NCI-H524 treated with DMSO at 0.1 percent for 48 hours (cell line): ENCODE measurements around the gene UBE2R2.
"Not testable (repeated sequence)": the region's sequence is repeated elsewhere in the genome, so short reads cannot be mapped to it uniquely, and the experiment has no call there.

Experiments
- DNase-seq: peaks from one replicate; lab custom pipeline; 2025; lab: John Stamatoyannopoulos, UW

UBE2R2 gene

DNA sequence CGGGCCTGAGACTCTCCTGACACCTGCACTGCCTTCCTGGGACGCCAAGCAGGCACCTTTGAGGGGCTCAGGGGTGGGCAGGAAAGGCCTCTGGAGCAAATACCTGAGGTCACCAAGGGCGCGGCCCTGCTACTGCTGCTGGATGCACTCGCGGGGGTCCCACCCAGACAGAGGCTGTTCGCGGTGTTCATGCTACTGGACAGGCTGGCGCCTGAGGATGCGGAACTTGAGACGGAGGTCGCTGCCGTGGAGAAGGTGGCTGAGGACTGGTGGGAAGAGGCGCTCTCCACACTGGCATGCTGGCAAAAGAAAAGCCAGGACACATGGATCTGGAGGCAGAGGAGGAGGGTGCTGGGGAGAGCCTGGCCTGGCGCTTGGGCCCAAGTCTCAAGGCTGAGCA, 110.7 kb downstream of the UBE2R2 start:
- no peak for DNase-seq

DNA sequence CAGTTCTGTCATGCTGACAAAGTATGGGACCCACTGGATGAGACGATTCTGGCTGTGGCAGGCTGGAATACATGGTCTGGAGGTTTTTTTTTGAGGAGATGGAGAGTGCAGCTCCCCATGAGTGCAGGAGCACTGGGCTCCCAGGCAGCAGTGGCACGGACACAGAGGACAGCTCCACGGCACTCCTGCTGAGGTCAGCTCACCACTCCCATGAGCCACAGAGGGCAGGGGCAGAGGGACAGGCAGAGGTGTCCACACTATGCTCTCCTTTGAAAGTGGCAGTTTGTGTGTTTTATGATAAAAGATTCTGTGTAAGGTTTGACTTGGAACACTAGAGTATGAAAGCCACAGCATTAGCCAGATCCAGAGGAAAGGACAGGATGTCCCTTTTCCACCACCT, 114.4 kb downstream of the UBE2R2 start:
- no peak for DNase-seq

DNA sequence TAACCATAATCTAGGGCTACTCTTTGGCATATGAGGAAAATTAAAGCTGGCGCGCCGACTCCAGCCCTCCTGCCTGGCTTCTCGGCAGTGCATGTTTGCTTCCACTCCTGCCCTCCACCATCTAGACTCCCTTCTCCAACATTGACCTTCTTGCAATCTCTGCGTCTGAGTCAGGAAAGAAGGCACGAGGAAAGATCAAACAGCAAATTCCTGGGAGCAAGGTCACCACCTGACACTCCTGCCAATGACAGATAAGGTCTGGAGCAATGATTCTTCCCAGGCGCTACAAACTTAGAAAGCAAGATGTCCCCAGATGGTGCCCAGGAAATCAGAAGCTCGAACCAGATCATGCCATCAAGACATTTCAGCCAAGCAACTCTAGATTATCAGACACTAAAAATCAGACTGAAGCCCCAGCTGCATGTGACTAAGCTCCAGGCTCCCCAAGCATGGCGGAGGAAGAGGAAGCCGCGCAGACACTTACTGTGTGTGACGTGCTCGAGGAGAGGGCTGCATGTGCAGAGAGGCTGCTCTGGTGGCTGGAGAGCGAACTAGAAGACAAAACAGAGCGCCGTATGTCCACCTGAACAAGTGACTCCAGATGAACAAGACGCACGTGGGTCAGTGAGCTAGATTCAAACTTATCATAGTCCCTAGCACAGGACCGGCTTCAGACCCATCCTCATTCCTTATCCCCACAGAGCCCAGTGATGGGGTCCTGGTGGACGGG, 115.3 kb downstream of the UBE2R2 start:
- DNase-seq, result no peak

DNA sequence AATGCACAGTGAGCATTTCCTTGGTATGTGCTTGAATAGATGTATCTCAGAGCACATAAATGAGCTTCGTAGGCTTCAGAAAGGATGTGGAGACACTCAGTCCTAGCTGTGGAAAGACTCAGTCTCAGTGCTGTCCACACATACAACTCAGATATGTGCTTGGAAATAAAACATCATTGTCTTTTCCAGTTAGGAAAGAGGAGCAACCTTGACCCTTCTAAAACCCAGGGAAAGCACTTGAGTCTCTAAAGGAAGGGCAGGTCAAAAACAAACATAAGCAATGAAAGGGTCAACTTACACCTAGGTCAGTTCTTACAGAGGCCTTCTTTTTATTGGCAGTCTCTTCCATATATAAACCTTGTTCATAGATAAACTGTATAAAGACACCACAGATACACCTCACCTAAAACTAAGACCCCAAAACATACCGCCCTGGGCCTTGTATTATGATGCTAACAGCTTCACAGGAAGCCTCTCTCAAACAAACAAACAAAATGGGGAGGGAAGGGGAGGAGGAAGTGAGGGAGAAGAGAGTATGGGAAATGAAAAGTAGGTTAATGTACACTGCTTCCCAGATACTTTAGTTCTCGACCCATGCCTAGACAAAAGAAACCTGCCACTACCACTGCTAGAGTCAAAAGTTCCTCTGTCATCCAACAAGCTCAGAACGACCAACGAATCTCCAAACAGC, 117.4 kb downstream of the UBE2R2 start:
- DNase-seq, result no peak

DNA sequence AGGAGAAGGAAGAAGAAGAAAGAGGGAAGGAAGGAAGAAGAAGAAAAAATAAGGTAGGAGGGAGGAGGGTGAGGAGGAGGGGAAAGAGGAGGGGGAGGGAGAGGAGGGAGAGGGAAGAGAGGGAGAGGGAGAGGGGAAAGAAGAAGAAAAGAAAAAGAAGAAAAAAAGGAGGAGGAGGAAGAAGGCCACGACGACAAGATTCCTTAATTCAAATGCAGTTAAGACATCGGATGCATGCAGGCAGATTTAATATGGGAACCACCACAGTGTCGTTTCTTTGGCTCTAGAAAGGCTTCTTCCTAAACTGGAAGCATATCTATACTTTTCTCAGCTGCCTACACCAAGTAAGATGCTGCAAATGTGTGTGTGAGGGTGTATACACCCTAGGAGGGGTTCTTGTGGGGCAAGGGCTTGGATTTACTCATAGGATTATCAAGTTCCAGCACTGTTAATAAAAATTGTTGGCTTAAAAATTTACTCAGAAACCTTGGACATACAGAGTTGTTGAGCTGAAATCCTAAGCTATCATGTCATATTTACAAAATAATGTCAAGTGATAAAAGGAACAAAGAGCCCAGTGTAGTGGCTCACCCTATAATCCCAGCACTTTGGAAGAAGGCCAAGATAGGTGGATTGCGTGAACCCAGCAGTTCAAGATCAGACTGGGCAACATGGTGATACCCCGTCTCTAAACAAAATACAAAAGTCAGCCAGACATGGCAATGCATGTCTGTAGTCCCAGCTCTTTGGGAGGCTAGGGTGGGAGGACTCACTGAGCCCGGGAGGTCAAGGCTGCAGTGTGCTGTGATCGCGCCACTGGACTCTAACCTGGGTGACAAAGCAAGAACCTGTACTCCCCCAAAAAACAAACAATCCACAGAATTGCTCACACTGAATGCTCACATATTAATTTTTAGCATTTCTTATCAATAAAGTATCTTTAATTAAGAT, 123.2 kb downstream of the UBE2R2 start:
- DNase-seq, result no peak

DNA sequence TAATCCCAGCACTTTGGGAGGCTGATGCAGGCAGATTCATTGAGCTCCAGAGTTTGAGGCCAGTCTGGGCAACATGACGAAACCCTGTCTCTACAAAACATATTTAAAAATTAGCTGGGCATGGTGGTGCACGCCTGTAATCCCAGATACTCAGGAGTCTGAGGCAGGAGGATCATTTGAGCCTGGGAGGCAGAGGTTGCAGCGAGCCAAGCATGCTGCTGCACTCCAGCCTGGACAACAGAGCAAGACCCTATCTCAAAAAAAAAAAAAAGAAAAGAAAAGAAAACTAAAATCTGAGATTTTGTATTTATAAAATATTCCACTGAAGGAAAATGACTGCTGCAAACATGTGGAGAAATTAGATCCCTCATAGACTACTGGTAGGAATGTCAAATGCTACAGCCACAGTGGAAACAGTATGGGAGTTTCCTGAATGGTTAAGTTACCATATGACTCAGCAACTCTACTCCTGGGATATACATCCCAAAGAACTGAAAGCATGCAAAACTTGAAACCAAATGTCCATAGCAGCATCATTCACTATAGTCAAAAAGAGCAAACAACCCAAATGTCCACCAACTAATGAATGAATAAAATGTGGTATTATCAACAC, 125.6 kb downstream of the UBE2R2 start:
- DNase-seq, result no peak

DNA sequence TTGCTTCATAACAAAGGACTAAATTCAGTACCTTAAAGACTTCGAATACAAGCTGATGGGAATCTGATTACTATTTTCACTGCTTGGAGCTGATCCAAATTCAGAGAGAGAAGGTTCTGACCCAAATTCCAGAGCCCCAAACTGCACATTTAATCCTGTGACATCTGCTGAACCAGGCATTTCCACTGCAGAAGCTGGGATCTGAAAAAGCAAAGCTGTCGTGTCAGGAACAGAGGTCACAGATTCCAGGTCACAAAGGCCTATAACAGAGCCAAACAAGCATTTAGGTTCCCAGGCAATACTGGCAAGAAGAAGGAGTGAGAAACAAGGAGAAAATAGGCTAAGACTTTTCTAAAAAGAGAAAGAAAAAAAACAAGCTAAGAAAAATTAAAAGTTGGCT, 126.4 kb downstream of the UBE2R2 start:
- DNase-seq, result no peak

DNA sequence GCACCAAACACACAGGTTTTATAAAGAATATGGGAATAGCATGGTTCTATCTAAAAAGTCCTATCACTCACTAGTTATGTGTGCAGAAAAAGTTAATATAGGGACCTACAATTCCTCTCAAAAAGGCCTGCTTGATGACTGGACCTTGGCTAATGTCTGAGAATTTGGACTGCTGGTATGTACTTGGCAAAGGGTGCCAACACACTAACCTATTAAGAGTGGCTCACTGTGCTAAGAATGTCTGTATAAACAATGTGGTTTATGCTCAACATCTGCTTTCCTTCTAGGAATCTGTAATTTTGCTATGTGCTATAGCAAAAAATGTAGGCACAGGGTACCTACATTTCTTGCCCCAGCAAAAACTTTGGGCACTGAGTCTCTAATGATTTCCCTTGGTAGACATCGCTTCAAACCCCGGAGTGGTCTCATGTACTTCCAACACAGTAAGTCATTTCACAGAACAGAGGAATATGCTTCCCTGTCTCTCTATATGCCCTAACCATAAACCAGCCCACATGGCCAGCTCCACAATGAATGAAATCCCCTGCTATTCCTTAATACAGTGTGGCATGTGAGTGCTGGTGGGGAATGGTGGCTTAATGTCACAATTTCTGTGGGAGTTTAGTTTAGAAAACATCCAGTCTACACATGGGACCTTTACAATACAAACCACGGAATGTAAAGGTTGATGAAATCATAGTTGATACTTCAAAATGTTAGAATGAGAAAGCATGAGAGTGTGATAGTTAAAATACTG, 130.0 kb downstream of the UBE2R2 start:
- DNase-seq, result no peak

DNA sequence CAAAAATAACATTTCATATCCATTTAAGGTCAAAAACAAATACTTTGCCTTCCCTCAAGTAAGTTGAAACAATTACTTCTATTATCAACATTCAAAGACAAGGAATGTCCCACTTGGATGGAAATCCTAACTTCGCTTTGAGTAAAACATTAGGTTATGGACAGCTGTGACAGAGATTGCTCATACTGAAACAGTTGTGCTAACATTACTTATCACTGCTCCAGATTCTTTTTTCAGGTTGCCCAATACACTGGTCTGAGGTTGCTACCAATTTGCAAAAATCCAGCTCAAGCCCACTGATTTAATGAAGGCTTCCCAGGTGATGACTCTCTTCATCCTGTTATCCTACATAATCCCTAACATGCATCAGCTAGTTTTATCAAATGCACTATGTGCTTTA, 133.4 kb downstream of the UBE2R2 start:
- DNase-seq, result no peak

DNA sequence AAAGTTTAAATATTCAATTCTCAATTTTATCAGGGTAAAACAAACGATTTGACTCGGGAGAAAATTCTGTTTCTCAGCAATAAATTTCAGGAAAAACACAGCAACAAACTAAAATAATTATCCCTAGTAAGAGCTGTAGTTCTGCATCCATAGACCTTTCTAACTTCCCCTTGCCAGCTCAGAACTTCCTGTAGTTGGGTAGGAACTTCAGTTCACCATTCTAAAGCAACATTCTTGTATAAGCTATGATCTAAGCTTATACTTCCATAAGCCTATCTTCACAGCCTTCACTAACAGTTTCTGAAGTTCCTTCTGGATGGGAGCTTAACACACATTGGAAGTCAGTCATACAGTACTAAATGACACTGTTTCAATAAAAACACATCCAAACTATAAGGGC, 135.1 kb downstream of the UBE2R2 start:
- DNase-seq, result no peak

DNA sequence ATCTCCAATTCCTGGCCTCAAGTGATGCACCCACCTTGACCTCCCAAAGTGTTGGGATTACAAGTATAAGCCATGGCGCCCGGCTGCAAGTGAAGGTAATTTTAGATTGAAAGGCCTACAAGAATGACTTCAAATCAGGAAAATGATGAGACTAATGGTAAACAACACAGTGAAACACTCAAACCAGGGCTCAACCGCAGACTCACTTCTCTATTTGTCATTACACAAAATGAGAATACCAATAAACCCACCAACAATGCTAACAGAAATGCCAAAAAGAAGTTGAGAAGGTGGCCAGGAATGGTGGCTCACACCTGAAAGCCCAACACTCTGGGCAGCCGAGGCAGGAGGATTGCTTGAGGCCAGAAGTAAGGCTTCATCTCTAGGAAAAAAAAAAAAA, 139.6 kb downstream of the UBE2R2 start:
- DNase-seq, result no peak

DNA sequence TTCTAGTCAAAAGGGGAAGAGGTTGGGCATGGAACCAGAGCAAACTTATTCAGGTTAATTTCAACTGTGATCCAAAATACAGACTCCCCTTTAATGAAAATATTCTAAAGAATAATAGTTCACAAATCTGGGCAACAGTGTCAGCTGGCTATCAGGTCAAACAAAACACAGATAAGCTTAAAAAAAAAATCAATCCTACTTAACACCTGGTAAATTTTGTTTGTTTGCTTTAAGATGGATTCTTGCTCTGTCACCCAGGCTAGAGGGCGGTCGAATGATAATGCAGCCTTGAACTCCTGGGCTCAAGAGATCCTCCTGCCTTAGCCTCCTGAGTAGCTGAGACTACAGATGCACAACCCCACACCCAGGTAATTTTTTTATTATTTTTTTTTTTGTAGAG, 142.8 kb downstream of the UBE2R2 start:
- no peak for DNase-seq

DNA sequence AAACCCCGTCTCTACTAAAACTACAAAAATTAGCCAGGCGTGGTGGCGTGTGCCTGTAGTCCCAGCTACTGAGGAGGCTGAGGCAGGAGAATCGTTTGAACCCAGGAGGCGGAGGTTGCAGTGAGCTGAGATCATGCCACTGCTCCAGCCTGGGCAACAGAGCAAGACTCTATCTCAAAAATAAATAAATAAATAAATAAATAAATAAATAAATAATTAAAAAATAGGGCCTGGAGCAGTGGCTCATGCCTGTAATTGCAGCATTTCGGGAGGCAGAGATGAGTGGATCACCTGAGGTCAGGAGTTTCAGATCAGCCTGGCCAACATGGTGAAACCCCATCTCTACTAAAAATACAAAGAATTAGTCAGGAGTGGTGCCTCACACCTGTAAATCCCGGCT, 145.5 kb downstream of the UBE2R2 start:
- DNase-seq, result not testable (repeated sequence)

DNA sequence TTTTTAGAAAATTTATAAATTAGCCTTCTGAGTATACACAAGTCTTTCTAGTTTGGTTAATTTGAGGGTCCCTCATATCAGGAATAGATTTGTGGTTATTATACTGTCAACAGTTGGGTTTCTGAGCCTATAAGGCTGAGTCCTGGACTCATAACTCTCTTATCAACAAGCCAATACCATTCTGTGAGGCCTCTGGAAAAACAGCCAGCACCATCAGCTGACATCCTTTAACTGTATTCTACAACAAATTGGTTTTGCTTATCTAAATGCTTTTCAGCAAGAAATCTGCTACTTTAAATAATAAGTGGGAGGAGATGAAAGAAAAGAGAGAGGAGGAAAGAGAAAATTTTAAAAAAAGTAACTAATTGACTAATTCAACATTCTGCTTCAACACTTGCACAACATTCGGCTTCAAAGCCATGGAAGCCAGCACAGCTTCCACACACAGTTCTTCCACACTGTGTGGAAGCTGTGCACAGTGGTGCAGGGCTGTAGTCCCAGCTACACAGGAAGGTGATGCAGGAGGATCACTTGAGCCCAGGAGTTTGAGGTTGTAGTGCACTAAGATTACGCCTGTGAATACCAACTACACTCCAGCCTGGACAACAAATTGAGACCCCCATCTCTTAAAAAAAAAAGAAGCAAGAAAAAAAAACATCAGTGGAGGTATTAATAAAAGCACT, 147.3 kb downstream of the UBE2R2 start:
- no peak for DNase-seq
